HG03159 (cell line): ENCODE measurements around the gene ZEB1.
"Not testable (repeated sequence)": the region's sequence is repeated elsewhere in the genome, so short reads cannot be mapped to it uniquely, and the experiment has no call there.

ENCODE experiments used
- ATAC-seq: cut with Tn5 transposase; IDR thresholded peaks from one replicate; pipeline ENCODE4 v1.9.1; 2021; ENCODE audit warnings: mild to moderate bottlenecking, moderate library complexity; ENCODE audit not compliant: unreplicated experiment

The ZEB1 gene

GRCh38 chr10:31484431-31485135 lies 165.6 kb downstream of the ZEB1 start:
- ATAC-seq = no peak

GRCh38 chr10:31490858-31491504 lies 172.0 kb downstream of the ZEB1 start:
- ATAC-seq = no peak

GRCh38 chr10:31507427-31507826 lies 188.4 kb downstream of the ZEB1 start:
- no peak for ATAC-seq

GRCh38 chr10:31508234-31508633 lies 189.2 kb downstream of the ZEB1 start:
- no peak for ATAC-seq

GRCh38 chr10:31508882-31509281 lies 189.9 kb downstream of the ZEB1 start:
- ATAC-seq = no peak

GRCh38 chr10:31509989-31510388 lies 191.0 kb downstream of the ZEB1 start:
- ATAC-seq = no peak

- no peak for ATAC-seq
Measured at GRCh38 chr10:31515116-31515515, 196.1 kb downstream of the ZEB1 start.

GRCh38 chr10:31515819-31516402 lies 196.9 kb downstream of the ZEB1 start:
- ATAC-seq = no peak

- ATAC-seq = no peak
Measured at GRCh38 chr10:31520986-31521831, 202.2 kb downstream of the ZEB1 start.

GRCh38 chr10:31522820-31523219 lies 203.8 kb downstream of the ZEB1 start:
- no peak for ATAC-seq

- ATAC-seq = no peak
Measured at GRCh38 chr10:31524460-31524859, 205.4 kb downstream of the ZEB1 start.

GRCh38 chr10:31526178-31526577 lies 207.2 kb downstream of the ZEB1 start:
- no peak for ATAC-seq

GRCh38 chr10:31526681-31527080 lies 207.7 kb downstream of the ZEB1 start:
- ATAC-seq = no peak

- no peak for ATAC-seq
Measured at GRCh38 chr10:31528831-31529230, 209.8 kb downstream of the ZEB1 start.

- no peak for ATAC-seq
Measured at GRCh38 chr10:31536302-31536701, 217.3 kb downstream of the ZEB1 start.

GRCh38 chr10:31549896-31550295 lies 230.9 kb downstream of the ZEB1 start:
- no peak for ATAC-seq

GRCh38 chr10:31554556-31554955 lies 235.5 kb downstream of the ZEB1 start:
- ATAC-seq = no peak

GRCh38 chr10:31557854-31558253 lies 238.8 kb downstream of the ZEB1 start:
- ATAC-seq = no peak

- ATAC-seq = not testable (repeated sequence)
Measured at GRCh38 chr10:31568252-31568861, 249.3 kb downstream of the ZEB1 start.

- ATAC-seq = no peak
Measured at GRCh38 chr10:31574577-31574976, 255.6 kb downstream of the ZEB1 start.
